T-helper 1 cell treated with Interleukin-12 subunit alpha and Interleukin-12 subunit beta and Interleukin-4 antibody, amounts not matched to agents 30 μg/mL and 1 μg/mL, for 36 hours (primary cell): ENCODE results near the gene ELK1.
"Not testable (repeated sequence)": the region's sequence is repeated elsewhere in the genome, so short reads cannot be mapped to it uniquely, and the experiment has no call there.

Experiments
- H3K27ac Mint-ChIP-seq: one replicate; pipeline ENCODE4 v1.8.0; 2021; ENCODE audit warnings: mild to moderate bottlenecking, mixed read lengths
- H3K27me3 Mint-ChIP-seq: one replicate; pipeline ENCODE4 v1.8.0; 2021; ENCODE audit warnings: low read depth, mixed read lengths
- H3K36me3 Mint-ChIP-seq: one replicate; pipeline ENCODE4 v1.8.0; 2021; ENCODE audit warnings: low read depth, mixed read lengths
- H3K4me1 Mint-ChIP-seq: one replicate; pipeline ENCODE4 v1.8.0; 2021; ENCODE audit warnings: low read depth, mixed read lengths
- H3K4me3 Mint-ChIP-seq: one replicate; pipeline ENCODE4 v1.8.0; 2021; ENCODE audit warnings: mild to moderate bottlenecking, moderate library complexity, mixed read lengths
- H3K9me3 Mint-ChIP-seq: one replicate; pipeline ENCODE4 v1.8.0; 2021; ENCODE audit warnings: mixed read lengths

Gene ELK1

DNA sequence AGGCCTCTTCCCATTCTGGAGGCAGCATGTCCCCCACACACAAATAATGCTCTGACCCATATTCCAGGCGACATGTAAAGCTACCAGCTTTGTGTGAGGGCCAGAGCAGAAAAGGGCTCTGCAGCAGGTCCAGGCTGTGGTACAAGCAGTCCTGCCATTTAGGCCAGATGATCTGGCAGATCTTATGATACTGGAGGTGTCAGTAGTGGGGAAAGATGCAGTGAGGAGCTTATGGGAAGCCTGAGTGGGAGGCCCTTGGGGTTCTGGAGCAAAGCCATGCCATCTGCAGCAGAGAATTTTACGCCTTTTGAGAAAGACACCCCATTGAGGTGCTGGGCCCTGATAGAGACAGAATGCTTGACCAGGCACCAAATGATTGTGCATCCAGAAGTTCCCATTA, 38.4 kb downstream of the ELK1 start:
- peaks cover 2% of the 10 kb centered on the region for H3K4me1 Mint-ChIP-seq
- no peaks in the 10 kb centered on the region for H3K36me3 Mint-ChIP-seq
- H3K4me3 Mint-ChIP-seq: no peak overlapping the region
- H3K27ac Mint-ChIP-seq: no peak overlapping the region
- H3K27me3 Mint-ChIP-seq: peaks cover 15% of the 10 kb centered on the region
- H3K9me3 Mint-ChIP-seq: no peaks in the 10 kb centered on the region

DNA sequence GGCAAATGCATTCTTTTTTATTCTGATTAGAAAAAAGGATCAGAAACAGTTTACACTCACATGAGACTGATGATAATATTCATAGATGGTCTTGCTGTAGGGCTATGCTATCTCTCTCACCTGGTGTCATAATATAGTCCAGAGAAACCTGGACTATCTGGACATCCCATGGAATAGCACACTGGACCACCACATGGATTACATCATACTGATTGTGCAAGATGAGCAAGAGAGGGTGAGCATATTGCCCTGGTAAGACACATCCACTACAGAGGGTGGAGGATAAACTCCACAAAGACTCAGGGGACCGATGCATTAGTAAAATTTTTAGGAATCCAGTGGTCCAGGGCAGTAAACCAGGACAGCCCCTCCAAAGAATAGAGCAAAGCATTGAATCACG, 38.9 kb downstream of the ELK1 start:
- H3K27ac Mint-ChIP-seq: no peak overlapping the region
- H3K27me3 Mint-ChIP-seq: peaks cover 11% of the 10 kb centered on the region
- H3K36me3 Mint-ChIP-seq: no peaks in the 10 kb centered on the region
- no peak overlapping the region for H3K4me3 Mint-ChIP-seq
- no peaks in the 10 kb centered on the region for H3K9me3 Mint-ChIP-seq
- peaks cover 2% of the 10 kb centered on the region for H3K4me1 Mint-ChIP-seq

- Mint-ChIP-seq H3K27ac (no peak overlapping the region), H3K27me3 (peaks cover 6% of the 10 kb centered on the region), H3K36me3 (no peaks in the 10 kb centered on the region), H3K4me1 (peaks cover 2% of the 10 kb centered on the region), H3K4me3 (no peak overlapping the region), H3K9me3 (no peaks in the 10 kb centered on the region)
Observed at GRCh38 chrX:47610511-47610910, 39.9 kb downstream of the ELK1 start.

GRCh38 chrX:47608130-47608810, 42.1 kb downstream of the ELK1 start:
- Mint-ChIP-seq H3K9me3 (no peaks in the 10 kb centered on the region), H3K27me3 (peaks cover 4% of the 10 kb centered on the region), H3K27ac (no peak overlapping the region), H3K4me1 (peaks cover 2% of the 10 kb centered on the region), H3K36me3 (no peaks in the 10 kb centered on the region), H3K4me3 (no peak overlapping the region)

DNA sequence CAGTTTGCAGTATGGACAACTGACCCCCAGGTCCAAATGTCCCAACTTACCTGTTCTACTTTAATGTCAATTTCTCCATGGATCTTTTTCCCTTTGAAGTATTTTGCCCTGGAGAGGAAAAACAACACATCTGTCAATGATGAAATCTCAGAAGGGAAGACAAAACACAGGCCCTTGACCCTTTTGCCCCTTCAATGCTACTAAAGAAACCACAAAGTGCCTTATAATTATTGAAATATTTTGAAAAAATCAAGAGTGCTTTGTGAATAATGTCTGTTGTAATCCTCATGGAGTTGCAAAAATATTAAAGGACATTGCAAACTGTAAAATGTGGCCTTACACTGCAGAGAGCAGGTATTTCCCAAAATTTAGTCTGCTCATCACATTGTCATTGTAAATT, 43.3 kb downstream of the ELK1 start:
- Mint-ChIP-seq H3K4me3 (no peak overlapping the region), H3K36me3 (no peaks in the 10 kb centered on the region), H3K27me3 (peaks cover 4% of the 10 kb centered on the region), H3K27ac (no peak overlapping the region), H3K9me3 (no peaks in the 10 kb centered on the region), H3K4me1 (peaks cover 2% of the 10 kb centered on the region)

GRCh38 chrX:47605024-47605423, 45.3 kb downstream of the ELK1 start:
- peaks cover 2% of the 10 kb centered on the region for H3K4me1 Mint-ChIP-seq
- H3K4me3 Mint-ChIP-seq: no peak overlapping the region
- no peaks in the 10 kb centered on the region for H3K9me3 Mint-ChIP-seq
- no peaks in the 10 kb centered on the region for H3K36me3 Mint-ChIP-seq
- H3K27me3 Mint-ChIP-seq: peaks cover 11% of the 10 kb centered on the region
- no peak overlapping the region for H3K27ac Mint-ChIP-seq

DNA sequence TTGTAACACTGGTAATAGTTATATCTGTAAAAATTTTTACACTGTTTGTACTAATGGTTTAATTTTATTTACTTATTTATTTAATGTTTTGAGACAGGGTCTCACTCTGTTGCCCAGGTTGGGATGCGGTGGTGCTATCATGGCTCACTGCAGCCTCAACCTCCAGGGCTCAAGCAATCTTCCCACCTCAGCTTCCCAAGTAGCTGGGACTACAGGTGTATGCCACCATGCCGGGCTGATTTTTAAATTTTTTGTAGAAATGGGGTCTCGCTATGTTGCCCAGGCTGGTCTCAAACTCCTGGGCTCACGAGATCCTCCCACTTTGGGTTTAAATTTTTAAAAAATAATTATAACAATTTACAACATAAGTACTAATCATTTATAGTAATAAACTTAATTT, 47.2 kb downstream of the ELK1 start:
- H3K27ac Mint-ChIP-seq, H3K36me3 Mint-ChIP-seq, H3K4me3 Mint-ChIP-seq, H3K4me1 Mint-ChIP-seq, H3K9me3 Mint-ChIP-seq: not testable (repeated sequence)
- H3K27me3 Mint-ChIP-seq: peaks cover 16% of the 10 kb centered on the region

GRCh38 chrX:47597222-47597621, 53.1 kb downstream of the ELK1 start:
- H3K9me3 Mint-ChIP-seq: peaks cover 21% of the 10 kb centered on the region
- H3K27me3 Mint-ChIP-seq: peaks cover 11% of the 10 kb centered on the region
- no peak overlapping the region for H3K4me3 Mint-ChIP-seq
- peaks cover 13% of the 10 kb centered on the region for H3K4me1 Mint-ChIP-seq
- H3K27ac Mint-ChIP-seq: no peak overlapping the region
- H3K36me3 Mint-ChIP-seq: peaks cover 11% of the 10 kb centered on the region

DNA sequence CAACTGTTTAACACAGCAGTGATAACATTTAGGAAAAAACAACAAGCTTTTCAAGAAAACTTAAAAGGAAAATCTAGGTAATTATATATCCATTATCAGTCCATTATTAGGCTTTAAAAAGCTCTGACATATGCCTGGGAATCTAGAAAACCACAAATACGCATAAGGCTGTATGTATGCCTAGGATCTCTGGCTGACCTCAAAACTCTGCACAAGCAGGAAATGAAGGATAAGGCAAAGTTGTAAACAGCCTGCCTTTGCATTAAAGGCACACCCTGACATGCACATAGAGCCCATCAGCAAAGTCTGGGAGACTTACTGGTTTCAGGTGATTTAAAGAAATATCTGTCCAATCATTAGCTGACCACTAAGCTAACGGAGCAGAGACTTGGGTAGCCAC, 54.1 kb downstream of the ELK1 start:
- peaks cover 11% of the 10 kb centered on the region for H3K36me3 Mint-ChIP-seq
- H3K27ac Mint-ChIP-seq: peak overlapping the region; percentile 81
- H3K4me1 Mint-ChIP-seq: peaks cover 13% of the 10 kb centered on the region
- peaks cover 21% of the 10 kb centered on the region for H3K9me3 Mint-ChIP-seq
- peak overlapping the region; percentile 44 for H3K4me3 Mint-ChIP-seq
- H3K27me3 Mint-ChIP-seq: peaks cover 5% of the 10 kb centered on the region

GRCh38 chrX:47595716-47596251, 54.6 kb downstream of the ELK1 start:
- peaks cover 5% of the 10 kb centered on the region for H3K27me3 Mint-ChIP-seq
- H3K9me3 Mint-ChIP-seq: peaks cover 21% of the 10 kb centered on the region
- H3K36me3 Mint-ChIP-seq: peaks cover 11% of the 10 kb centered on the region
- peaks cover 13% of the 10 kb centered on the region for H3K4me1 Mint-ChIP-seq
- H3K27ac Mint-ChIP-seq: peak overlapping the region; percentile 81
- H3K4me3 Mint-ChIP-seq: peak overlapping the region; percentile 44

DNA sequence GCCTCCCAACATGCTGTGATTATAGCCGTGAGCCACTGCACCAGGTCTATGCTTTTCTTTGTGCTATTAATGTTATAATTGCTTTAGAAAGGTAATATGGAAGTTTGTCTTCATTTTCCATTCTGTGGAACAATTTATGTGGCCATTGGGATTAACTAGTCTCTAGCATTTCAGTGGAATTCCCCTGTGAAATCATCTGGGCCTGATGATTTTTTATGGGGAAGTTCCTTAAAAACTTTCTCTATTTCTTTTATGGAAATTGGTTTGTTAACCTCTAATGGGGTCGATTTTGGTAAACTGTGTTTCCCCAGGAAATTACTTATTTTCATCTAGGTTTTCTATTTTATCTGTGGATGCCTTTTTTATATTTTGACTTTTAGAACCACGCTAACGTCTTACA, 56.8 kb downstream of the ELK1 start:
- Mint-ChIP-seq H3K9me3 (peaks cover 21% of the 10 kb centered on the region), H3K27ac (no peak overlapping the region), H3K27me3 (no peaks in the 10 kb centered on the region), H3K36me3 (peaks cover 11% of the 10 kb centered on the region), H3K4me3 (no peak overlapping the region), H3K4me1 (peaks cover 13% of the 10 kb centered on the region)

DNA sequence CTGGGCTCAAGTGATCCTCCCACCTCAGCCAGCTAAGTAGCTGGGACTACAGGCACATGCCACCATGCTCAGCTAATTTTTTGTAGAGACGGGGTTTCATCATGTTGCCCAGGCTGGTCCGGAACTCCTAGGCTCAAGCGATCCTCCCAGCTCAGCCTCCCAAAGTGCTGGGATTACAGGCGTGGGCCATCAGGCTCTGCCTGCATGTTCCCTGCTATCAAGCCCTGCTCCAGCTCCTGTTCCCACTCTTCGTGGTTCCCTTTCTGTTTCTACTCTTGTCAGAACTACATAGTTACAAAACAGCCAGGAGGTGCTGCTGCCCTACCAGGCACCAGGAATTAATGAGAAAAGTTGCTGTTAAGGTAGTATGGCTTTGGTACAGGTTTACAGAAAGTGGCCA, 59.4 kb downstream of the ELK1 start:
- Mint-ChIP-seq H3K27me3 (no peaks in the 10 kb centered on the region), H3K36me3 (peaks cover 9% of the 10 kb centered on the region), H3K27ac (no peak overlapping the region), H3K4me3 (no peak overlapping the region), H3K9me3 (peaks cover 5% of the 10 kb centered on the region), H3K4me1 (peaks cover 7% of the 10 kb centered on the region)

- Mint-ChIP-seq H3K27ac (no peak overlapping the region), H3K27me3 (no peaks in the 10 kb centered on the region), H3K4me3 (no peak overlapping the region), H3K36me3 (peaks cover 15% of the 10 kb centered on the region), H3K4me1 (peaks cover 13% of the 10 kb centered on the region), H3K9me3 (no peaks in the 10 kb centered on the region)
Observed at GRCh38 chrX:47587906-47588735, 62.2 kb downstream of the ELK1 start.

- Mint-ChIP-seq H3K36me3 (peaks cover 15% of the 10 kb centered on the region), H3K27ac (no peak overlapping the region), H3K4me1 (peaks cover 13% of the 10 kb centered on the region), H3K9me3 (no peaks in the 10 kb centered on the region), H3K27me3 (no peaks in the 10 kb centered on the region), H3K4me3 (no peak overlapping the region)
Observed at GRCh38 chrX:47587091-47587891, 63.1 kb downstream of the ELK1 start.
